CD4-positive, alpha-beta T cell treated with Interleukin-12 subunit alpha and Interleukin-12 subunit beta, for 1 hour (primary cell): Measurements from ENCODE around the gene PYGO2.
"Not testable (repeated sequence)": the region's sequence is repeated elsewhere in the genome, so short reads cannot be mapped to it uniquely, and the experiment has no call there.

Experiments used
- DNase-seq: peaks from one replicate; pipeline ENCODE4 v3.0.0-alpha.2; 2020

PYGO2 gene

GRCh38 chr1:154999571-155000410 is 38.2 kb upstream of the PYGO2 start:
- peak; percentile 55 for DNase-seq

- peak; percentile 79 for DNase-seq
These were observed 37.4 kb upstream of the PYGO2 start for GRCh38 chr1:154998818-154999570.

GRCh38 chr1:154998201-154998780 is 36.7 kb upstream of the PYGO2 start:
- DNase-seq, result no peak

GRCh38 chr1:154996966-154997701 is 35.6 kb upstream of the PYGO2 start:
- DNase-seq, result no peak

- not testable (repeated sequence) for DNase-seq
These were observed 33.9 kb upstream of the PYGO2 start for GRCh38 chr1:154995301-154995983.

- no peak for DNase-seq
These were observed 33.0 kb upstream of the PYGO2 start for GRCh38 chr1:154994591-154994990.

GRCh38 chr1:154994269-154994587 is 32.6 kb upstream of the PYGO2 start:
- DNase-seq, result no peak

- no peak for DNase-seq
These were observed 32.1 kb upstream of the PYGO2 start, which contains the start of gene LENEP for GRCh38 chr1:154993572-154994268. Gene LENEP (plus strand): TSS chr1:154993586. CDS start chr1:154993608, 22 bp downstream.

- no peak for DNase-seq
These were observed 31.4 kb upstream of the PYGO2 start for GRCh38 chr1:154992721-154993571.

GRCh38 chr1:154990276-154990675 is 28.7 kb upstream of the PYGO2 start:
- DNase-seq, result no peak

GRCh38 chr1:154989195-154989860 is 27.7 kb upstream of the PYGO2 start:
- no peak for DNase-seq

GRCh38 chr1:154988058-154988954 is 26.7 kb upstream of the PYGO2 start:
- no peak for DNase-seq

- DNase-seq, result no peak
These were observed 25.7 kb upstream of the PYGO2 start for GRCh38 chr1:154987326-154987725.

- not testable (repeated sequence) for DNase-seq
These were observed 25.2 kb upstream of the PYGO2 start for GRCh38 chr1:154986736-154987135.

- no peak for DNase-seq
These were observed 22.3 kb upstream of the PYGO2 start for GRCh38 chr1:154983776-154984466.

GRCh38 chr1:154982897-154983648 is 21.5 kb upstream of the PYGO2 start, which contains the start of gene FLAD1:
Gene FLAD1 (plus strand): TSS chr1:154983344. CDS start chr1:154983695, 351 bp downstream.
- peak; percentile 98 for DNase-seq

GRCh38 chr1:154982341-154982740 is 20.8 kb upstream of the PYGO2 start:
- DNase-seq, result no peak

GRCh38 chr1:154978360-154978759 is 16.8 kb upstream of the PYGO2 start:
- no peak for DNase-seq
